Fibroblast of mammary gland (primary cell): ENCODE measurements around the gene NOSIP.
A peak's percentile ranks its signal among the peaks of the same experiment; 100 is the strongest.

ENCODE experiments used
- DNase-seq: peaks from one replicate; pipeline ENCODE4 v3.0.0-alpha.2; 2010; ENCODE audit warnings: low read depth
- H3K4me3 ChIP-seq: 2 replicates; pipeline ENCODE4 v1.5.1; 2011; ENCODE audit warnings: low read depth, mild to moderate bottlenecking, low read length, moderate library complexity; ENCODE audit not compliant: control insufficient read depth
- TF ChIP-seq, protein P1 (sequence below): conservative IDR thresholded peaks from 2 replicates; pipeline ENCODE4 v1.5.1; 2011; ENCODE audit warnings: low read depth, low read length, inconsistent platforms; ENCODE audit not compliant: control insufficient read depth, insufficient read depth

The NOSIP gene

DNA sequence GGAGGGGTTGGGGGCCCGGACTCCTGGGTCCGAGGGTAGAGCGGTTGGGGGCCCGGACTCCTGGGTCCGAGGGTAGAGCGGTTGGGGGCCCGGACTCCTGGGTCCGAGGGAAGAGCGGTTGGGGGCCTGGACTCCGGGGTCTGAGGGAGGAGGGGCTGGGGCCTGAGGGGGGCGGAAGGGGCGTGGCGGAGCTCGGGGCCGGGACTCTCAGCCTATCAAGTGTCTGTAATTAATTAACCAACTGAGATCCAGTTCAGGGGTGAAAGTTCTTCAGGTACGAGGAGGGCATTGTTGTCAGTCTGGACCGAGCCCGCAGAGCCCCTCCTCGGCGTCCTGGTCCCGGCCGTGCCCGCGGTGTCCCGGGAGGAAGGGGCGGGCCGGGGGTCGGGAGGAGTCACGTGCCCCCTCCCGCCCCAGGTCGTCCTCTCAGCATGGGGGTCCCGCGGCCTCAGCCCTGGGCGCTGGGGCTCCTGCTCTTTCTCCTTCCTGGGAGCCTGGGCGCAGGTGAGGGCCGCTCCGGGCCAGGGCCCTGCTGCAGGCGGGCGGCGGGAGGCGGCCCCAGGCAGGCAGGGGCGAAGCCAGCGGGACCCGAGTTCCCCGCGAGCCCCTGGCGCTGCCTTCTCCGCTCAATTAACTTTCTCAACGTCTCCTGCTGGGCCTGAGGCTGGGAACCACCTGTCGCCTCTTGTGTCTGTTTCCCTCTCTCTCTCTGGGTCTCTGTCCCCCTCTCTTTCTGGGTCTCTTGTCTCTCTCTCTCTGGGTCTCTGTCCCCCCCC lies 67.2 kb downstream of the NOSIP start:
- TF ChIP-seq, protein P1, sequence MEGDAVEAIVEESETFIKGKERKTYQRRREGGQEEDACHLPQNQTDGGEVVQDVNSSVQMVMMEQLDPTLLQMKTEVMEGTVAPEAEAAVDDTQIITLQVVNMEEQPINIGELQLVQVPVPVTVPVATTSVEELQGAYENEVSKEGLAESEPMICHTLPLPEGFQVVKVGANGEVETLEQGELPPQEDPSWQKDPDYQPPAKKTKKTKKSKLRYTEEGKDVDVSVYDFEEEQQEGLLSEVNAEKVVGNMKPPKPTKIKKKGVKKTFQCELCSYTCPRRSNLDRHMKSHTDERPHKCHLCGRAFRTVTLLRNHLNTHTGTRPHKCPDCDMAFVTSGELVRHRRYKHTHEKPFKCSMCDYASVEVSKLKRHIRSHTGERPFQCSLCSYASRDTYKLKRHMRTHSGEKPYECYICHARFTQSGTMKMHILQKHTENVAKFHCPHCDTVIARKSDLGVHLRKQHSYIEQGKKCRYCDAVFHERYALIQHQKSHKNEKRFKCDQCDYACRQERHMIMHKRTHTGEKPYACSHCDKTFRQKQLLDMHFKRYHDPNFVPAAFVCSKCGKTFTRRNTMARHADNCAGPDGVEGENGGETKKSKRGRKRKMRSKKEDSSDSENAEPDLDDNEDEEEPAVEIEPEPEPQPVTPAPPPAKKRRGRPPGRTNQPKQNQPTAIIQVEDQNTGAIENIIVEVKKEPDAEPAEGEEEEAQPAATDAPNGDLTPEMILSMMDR, result no peak
- H3K4me3 ChIP-seq, result peak overlapping the region; percentile 46
- no peak for DNase-seq

DNA sequence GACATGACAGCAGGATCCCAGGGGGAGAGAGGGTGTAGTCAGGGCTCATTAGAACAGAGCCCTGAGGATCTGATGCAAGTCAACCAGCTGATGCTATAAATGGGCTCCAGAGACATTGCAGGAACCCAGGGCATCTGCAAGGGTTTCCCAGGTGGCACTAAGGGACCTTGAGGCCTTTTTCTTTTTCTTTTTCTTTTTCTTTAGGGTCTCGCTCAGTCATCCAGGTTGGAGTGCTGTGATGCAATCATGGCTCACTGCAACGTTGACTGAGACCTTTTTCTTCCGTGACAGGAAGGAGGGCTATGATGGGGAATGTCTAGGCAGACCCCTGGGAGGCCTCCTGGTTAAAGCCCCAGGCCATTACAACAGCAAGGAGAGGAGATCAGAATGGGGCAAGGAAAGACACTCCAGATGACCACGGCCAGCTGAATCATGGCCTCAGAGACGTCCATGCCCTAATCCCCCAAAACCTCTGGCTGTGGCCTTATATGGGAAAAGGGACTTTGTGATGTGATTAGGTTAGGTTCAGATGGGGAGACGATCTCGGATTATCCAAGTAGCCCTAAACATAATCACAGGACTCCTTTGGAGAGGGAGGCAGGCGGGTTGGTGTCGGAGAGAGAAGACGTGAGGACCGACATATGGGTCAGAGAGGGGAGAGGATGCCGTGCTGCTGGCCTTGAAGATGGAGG lies 72.4 kb downstream of the NOSIP start:
- H3K4me3 ChIP-seq, result no peak overlapping the region
- no peak for DNase-seq
- TF ChIP-seq, protein P1, result no peak

DNA sequence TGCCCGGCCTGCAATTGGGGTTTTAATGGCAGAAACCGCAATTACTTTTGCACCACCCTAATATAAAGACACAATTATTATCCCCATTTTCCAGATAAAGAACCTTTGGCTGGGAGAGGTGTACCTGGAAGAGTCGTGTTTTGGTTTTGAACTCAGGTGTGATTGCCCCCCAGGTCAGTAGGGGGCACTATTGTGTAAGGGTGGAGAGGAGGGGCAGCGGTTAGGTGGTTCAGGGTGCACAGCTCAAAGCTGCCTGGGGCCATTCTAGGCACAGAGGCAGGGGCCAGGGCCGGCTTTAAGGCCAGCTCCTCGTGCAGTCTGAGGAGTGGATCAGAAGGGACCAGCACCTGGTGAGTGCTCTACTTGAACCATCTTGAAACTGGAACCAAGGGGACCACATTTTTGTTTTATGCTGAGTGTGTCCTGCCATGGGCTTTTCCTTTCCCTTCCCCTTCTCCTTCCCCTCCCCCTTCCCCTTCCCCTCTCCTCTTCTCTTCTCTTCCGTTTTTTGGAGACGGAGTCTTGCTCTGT lies 73.7 kb downstream of the NOSIP start:
- TF ChIP-seq, protein P1, result peak; percentile 84
- peak; percentile 55 for DNase-seq
- no peak overlapping the region for H3K4me3 ChIP-seq
